ENCODE measurements around the gene PHYH. TPM values are rescaled to one million over a fixed set of nuclear protein-coding genes. Genes with fewer than 3 reads are reported as not detected.
A peak's percentile ranks its signal among the peaks of the same experiment; 100 is the strongest.

Gene PHYH
- total RNA-seq, 1 experiment from 2014 or later: 22.5 TPM

DNA sequence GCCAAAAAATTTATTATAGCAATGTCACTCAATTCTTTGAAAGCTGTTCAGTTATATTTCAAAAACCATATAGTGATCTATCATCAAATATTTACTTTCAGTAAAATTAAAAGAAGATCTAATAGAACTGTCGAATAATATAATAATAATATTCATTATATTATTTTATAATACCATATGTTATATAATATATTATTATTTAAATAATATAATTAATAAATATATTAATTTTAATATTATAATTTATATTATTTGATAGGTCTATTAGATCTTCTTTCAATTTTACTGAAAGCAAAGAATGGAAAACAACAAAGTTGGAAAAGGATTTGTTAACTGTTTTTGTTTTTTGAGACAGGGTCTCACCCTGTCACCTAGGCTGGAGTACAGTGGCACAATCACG, 43.2 kb downstream of the PHYH start:
- ChIA-PET CTCF (interaction anchor here (1.3 kb wide), 2 partner anchors 15 to 46 kb away, joined by 3 to 6 read pairs; no protein-coding TSS in a partner anchor), POLR2A (no interaction called here)
- Mint-ChIP-seq H3K27me3 (ENCODE audit: low read depth) (peaks cover 2% of the 10 kb centered on the region; the same call in 1 of the 2 replicates), H3K36me3 (peaks cover 12% of the 10 kb centered on the region), H3K4me3 (no peak overlapping the region), H3K9me3 (peaks cover 18% of the 10 kb centered on the region), H3K27ac (no peak overlapping the region), H3K4me1 (0 out of 2 replicates have a peak, but pooled peaks cover 3% of the 10 kb centered on the region)
- ATAC-seq (no peak), DNase-seq (ENCODE audit: low spot score) (no peak)
- TF ChIP-seq HMGA2 (CRISPR knock-in tag; IDR thresholded peaks at IDR 0.05): peak; percentile 96
- TF ChIP-seq PRRX2 (CRISPR knock-in tag; IDR thresholded peaks at IDR 0.05): no peak

DNA sequence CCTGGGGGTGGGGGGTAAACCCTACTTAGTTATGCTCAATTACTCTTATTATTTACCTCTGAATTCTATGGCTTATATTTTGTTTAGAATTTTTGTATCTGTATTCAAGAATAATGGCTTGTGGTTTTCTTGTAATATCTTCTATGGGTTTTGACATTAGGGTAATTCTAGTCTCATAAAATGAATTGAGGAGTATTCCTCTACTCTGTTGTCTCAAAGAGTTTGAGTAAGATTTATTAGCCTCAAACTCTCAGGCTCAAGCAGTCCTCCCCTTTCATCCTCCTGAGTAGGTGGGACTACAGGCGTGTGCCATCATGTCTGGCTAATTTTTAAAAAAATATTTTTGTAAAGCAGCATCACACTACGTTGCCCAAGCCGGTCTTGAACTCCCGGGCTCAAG, 46.1 kb downstream of the PHYH start:
- POLR2A ChIA-PET: no interaction called here
- peaks cover 2% of the 10 kb centered on the region; the same call in 1 of the 2 replicates for H3K27me3 Mint-ChIP-seq (ENCODE audit: low read depth)
- DNase-seq (ENCODE audit: low spot score) (no peak), ATAC-seq (no peak)
- TF ChIP-seq ZNF532 (CRISPR knock-in tag; IDR thresholded peaks at IDR 0.05; ENCODE audit: borderline replicate concordance) (no peak), GTF2I (CRISPR knock-in tag; conservative IDR thresholded peaks at IDR 0.05) (no peak), ESRRA (CRISPR knock-in tag; IDR thresholded peaks at IDR 0.05; ENCODE audit: borderline replicate concordance) (no peak), CBFB (CRISPR knock-in tag; IDR thresholded peaks at IDR 0.05; ENCODE audit: low read depth) (no peak), IRF2 (CRISPR knock-in tag; IDR thresholded peaks at IDR 0.05; ENCODE audit: borderline replicate concordance, low read depth) (no peak), FOXJ3 (CRISPR knock-in tag; IDR thresholded peaks at IDR 0.05; ENCODE audit: borderline replicate concordance) (no peak), ELF4 (CRISPR knock-in tag; IDR thresholded peaks at IDR 0.05; ENCODE audit: low read depth) (no peak), SP1 (CRISPR knock-in tag; conservative IDR thresholded peaks at IDR 0.05) (no peak), ZBTB21 (CRISPR knock-in tag; IDR thresholded peaks at IDR 0.05; ENCODE audit: borderline replicate concordance) (no peak)
- TF ChIP-seq, protein P1, sequence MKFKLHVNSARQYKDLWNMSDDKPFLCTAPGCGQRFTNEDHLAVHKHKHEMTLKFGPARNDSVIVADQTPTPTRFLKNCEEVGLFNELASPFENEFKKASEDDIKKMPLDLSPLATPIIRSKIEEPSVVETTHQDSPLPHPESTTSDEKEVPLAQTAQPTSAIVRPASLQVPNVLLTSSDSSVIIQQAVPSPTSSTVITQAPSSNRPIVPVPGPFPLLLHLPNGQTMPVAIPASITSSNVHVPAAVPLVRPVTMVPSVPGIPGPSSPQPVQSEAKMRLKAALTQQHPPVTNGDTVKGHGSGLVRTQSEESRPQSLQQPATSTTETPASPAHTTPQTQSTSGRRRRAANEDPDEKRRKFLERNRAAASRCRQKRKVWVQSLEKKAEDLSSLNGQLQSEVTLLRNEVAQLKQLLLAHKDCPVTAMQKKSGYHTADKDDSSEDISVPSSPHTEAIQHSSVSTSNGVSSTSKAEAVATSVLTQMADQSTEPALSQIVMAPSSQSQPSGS (CRISPR knock-in tag; IDR thresholded peaks at IDR 0.05; ENCODE audit: borderline replicate concordance, low read depth): no peak
- no peak overlapping the region for H3K4me3 Mint-ChIP-seq
- no peak overlapping the region for H3K27ac Mint-ChIP-seq
- peaks cover 6% of the 10 kb centered on the region for H3K9me3 Mint-ChIP-seq
- peaks cover 6% of the 10 kb centered on the region for H3K36me3 Mint-ChIP-seq
- CTCF ChIA-PET: interaction anchor here (1.0 kb wide), 1 partner anchor 92 kb away, joined by 3 read pairs; the partner anchor contains the start of gene MCM10
- H3K4me1 Mint-ChIP-seq: 0 out of 2 replicates have a peak, but pooled peaks cover 3% of the 10 kb centered on the region

DNA sequence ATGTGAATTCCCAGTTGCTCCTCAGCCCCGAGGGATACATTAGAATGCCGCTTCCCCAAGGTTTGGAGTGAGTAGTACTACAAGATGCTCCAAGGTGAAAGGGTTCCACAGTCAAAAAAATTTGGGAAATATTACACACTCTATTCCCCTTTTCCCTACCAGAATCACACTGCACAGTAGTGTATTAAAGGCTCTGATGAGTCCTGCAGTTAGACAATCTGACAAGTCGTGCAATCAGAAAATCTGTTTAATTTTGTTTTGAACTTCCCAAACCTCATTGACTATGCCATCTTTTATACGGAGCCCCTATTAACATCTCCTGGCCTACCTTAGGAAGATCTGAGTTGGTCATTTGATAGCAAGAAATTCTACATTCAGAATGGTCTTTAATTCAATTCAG, 52.1 kb downstream of the PHYH start:
- TF ChIP-seq TEAD4 (CRISPR knock-in tag; IDR thresholded peaks at IDR 0.05) (no peak), ZNF423 (CRISPR knock-in tag; IDR thresholded peaks at IDR 0.05) (no peak), NR1H2 (CRISPR knock-in tag; IDR thresholded peaks at IDR 0.05) (no peak), SMAD3 (CRISPR knock-in tag; IDR thresholded peaks at IDR 0.05; ENCODE audit: borderline replicate concordance) (no peak)
- H3K4me3 Mint-ChIP-seq: no peak overlapping the region
- CTCF ChIA-PET: no interaction called here

More for the DNA sequence above, 52.1 kb downstream of the PHYH start:
- POLR2A ChIA-PET: no interaction called here
- peaks cover 4% of the 10 kb centered on the region; the same call in 1 of the 2 replicates for H3K9me3 Mint-ChIP-seq
- ATAC-seq: no peak
- DNase-seq (ENCODE audit: low spot score): no peak
- H3K36me3 Mint-ChIP-seq: no peaks in the 10 kb centered on the region
- no peak overlapping the region for H3K27ac Mint-ChIP-seq
- H3K27me3 Mint-ChIP-seq (ENCODE audit: low read depth): no peaks in the 10 kb centered on the region
- no peaks in the 10 kb centered on the region for H3K4me1 Mint-ChIP-seq

Data from WTC11 (cell line).